NCI-H2196 (cell line): ENCODE measurements around the gene ATP6V0C.
A peak's percentile ranks its signal among the peaks of the same experiment; 100 is the strongest.
"Not testable (repeated sequence)": the region's sequence is repeated elsewhere in the genome, so short reads cannot be mapped to it uniquely, and the experiment has no call there.

Experiments used
- DNase-seq: peaks from one replicate; lab custom pipeline; 2025; ENCODE audit not compliant: unreplicated experiment; lab: John Stamatoyannopoulos, UW

Gene ATP6V0C

GRCh38 chr16:2527071-2527783, 13.5 kb downstream of the ATP6V0C start:
- no peak for DNase-seq

- DNase-seq: no peak
Observed at GRCh38 chr16:2527784-2528100, 14.0 kb downstream of the ATP6V0C start.

- no peak for DNase-seq
Observed at GRCh38 chr16:2528161-2529060, 14.7 kb downstream of the ATP6V0C start.

- DNase-seq: peak; percentile 22
Observed at GRCh38 chr16:2529061-2529931, 15.5 kb downstream of the ATP6V0C start.

- DNase-seq: no peak
Observed at GRCh38 chr16:2529961-2530628, 16.3 kb downstream of the ATP6V0C start.

GRCh38 chr16:2530629-2531318, 17.0 kb downstream of the ATP6V0C start:
- no peak for DNase-seq

GRCh38 chr16:2531371-2531695, 17.6 kb downstream of the ATP6V0C start, which contains the start of gene CEMP1:
TSS of gene CEMP1 (minus strand) at chr16:2531408. CDS start at chr16:2531073, 335 bp downstream.
- no peak for DNase-seq

GRCh38 chr16:2531696-2532493, 18.1 kb downstream of the ATP6V0C start:
- peak; percentile 98 for DNase-seq

- peak; percentile 82 for DNase-seq
Observed at GRCh38 chr16:2532494-2533141, 18.9 kb downstream of the ATP6V0C start.

- not testable (repeated sequence) for DNase-seq
Observed at GRCh38 chr16:2533142-2533755, 19.5 kb downstream of the ATP6V0C start.

- no peak for DNase-seq
Observed at GRCh38 chr16:2533912-2534311, 20.2 kb downstream of the ATP6V0C start.

- not testable (repeated sequence) for DNase-seq
Observed at GRCh38 chr16:2534335-2534734, 20.6 kb downstream of the ATP6V0C start.

- no peak for DNase-seq
Observed at GRCh38 chr16:2535625-2536013, 21.9 kb downstream of the ATP6V0C start.

- DNase-seq: peak; percentile 96
Observed at GRCh38 chr16:2537451-2538379, 24.0 kb downstream of the ATP6V0C start, which contains the start of gene PDPK1. TSS of gene PDPK1 (plus strand) at chr16:2538021. CDS start at chr16:2538113, 92 bp downstream.

GRCh38 chr16:2539192-2539844, 25.6 kb downstream of the ATP6V0C start:
- not testable (repeated sequence) for DNase-seq

- DNase-seq: not testable (repeated sequence)
Observed at GRCh38 chr16:2539845-2540458, 26.2 kb downstream of the ATP6V0C start.
